Stimulated activated CD8-positive, alpha-beta memory T cell treated with anti-CD3 and anti-CD28 coated beads, Interleukin-12 subunit alpha, Interleukin-12 subunit beta, amount 100 ng/mL, for 24 hours (primary cell): ENCODE results near the gene FAM186B.

Experiments
- DNase-seq: peaks from one replicate; pipeline ENCODE4 v3.0.0-alpha.2; 2020; ENCODE audit errors: extremely low read depth

FAM186B gene

DNA sequence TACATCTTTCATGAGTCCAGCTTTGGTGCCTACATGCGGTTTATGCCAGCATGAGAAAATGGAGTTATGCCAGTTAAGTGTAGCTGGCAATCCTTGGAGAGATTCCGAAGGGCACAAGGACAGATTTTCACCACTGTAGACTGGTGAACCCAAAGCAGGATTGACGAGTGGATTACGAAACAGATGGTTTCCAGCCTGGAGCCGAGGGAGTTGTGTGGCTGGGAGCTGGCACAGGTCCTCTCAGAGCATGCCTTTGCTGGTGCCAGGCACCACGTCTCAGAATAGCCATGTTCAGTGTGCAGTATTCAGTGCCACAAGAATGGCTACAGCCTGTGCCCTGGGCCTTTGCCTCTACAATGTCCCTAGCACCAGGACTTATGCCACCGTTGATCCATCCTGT is 53.4 kb downstream of the FAM186B start:
- no peak for DNase-seq

DNA sequence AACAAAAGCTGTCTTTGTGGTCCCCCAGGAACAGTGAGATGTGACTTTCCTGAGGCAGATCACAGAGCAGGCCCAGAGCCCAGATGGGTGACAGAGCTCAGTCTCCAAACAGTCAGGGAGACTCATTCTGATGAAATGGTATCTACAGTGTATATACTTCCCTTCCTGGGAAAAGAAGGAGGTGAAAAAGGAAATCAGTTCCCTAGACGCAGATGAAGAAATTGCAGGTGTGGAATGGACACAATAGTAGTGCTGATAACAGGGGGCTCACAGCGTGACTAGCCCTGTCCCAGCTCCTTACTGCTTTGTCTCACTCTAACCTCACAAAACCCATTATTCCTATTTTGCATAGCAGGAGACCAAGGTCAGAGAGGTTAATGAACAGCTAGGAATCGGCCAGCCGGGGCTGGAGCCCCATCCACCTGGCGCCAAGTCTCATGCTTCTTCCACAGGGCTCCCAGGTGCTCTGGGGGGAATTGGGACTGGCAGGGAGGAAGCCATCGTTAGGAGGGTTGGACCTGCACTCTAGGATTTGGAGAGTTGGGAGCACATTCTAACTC is 54.7 kb downstream of the FAM186B start:
- DNase-seq = no peak

DNA sequence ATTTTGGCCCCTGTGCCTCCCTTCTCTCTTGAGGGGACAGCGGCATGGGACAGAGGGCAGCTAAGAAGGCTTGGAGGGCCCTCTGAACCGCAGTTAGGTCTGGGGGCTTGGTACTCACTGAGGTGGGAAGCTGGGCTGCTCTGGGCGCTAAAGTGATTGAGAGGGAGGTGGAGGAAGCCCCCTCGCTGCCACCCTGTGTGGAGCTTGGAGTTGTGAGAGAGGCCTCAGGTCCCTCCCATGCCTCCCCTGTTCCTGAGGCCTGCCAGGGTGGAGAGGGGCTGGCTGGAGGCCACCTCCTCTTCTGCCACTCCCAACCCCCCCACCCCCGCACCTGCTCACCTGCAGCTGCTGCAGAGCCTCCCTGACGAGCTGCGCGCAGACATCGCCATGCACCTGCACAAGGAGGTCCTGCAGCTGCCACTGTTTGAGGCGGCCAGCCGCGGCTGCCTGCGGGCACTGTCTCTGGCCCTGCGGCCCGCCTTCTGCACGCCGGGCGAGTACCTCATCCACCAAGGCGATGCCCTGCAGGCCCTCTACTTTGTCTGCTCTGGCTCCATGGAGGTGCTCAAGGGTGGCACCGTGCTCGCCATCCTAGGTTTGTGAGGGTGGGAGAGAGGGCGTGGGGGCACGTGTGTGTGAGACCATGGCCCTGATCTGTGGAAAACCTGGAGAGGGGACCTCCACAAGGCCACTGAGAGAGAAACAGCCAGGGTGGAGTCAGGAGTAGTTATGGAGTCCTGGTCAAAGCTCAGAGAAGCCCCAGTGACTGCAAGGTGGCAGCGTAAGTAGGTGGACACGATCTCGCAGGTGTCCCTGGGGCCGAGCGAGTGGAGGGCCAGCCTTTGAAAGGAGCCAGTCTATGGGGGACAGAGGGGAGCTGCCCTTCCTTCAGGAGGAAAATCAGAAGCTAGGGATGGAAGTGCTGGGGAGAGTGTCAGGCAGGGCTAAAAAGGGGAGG is 55.4 kb downstream of the FAM186B start:
- no peak for DNase-seq

DNA sequence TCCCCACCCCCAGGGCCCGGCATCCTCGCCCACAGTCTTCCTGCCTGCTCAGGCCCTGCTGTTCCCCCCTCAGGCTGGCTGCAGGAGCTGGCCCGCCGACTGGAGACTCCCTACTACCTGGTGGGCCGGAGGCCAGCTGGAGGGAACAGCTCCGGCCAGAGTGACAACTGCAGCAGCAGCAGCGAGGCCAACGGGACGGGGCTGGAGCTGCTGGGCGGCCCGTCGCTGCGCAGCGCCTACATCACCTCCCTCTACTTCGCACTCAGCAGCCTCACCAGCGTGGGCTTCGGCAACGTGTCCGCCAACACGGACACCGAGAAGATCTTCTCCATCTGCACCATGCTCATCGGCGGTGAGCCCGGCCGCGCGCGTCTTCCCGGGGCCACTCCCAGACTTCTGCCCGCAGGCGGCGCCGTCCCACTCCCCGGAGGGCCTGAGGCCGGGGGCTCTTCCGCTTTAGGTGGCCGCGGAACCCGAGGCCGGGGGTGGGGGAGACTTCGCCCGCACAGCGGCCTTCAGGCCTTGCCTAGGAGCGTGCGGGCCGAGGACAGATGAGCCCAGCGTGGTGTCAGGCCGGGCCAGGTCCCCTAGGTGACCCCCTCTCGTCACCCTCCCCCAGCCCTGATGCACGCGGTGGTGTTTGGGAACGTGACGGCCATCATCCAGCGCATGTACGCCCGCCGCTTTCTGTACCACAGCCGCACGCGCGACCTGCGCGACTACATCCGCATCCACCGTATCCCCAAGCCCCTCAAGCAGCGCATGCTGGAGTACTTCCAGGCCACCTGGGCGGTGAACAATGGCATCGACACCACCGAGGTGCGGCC is 56.4 kb downstream of the FAM186B start:
- no peak for DNase-seq

GRCh38 chr12:49548481-49548821 is 57.0 kb downstream of the FAM186B start:
- DNase-seq = no peak

- no peak for DNase-seq
These were observed 58.2 kb downstream of the FAM186B start for GRCh38 chr12:49547090-49547690.

- no peak for DNase-seq
These were observed 59.0 kb downstream of the FAM186B start for GRCh38 chr12:49546481-49546880.

- no peak for DNase-seq
These were observed 59.6 kb downstream of the FAM186B start for GRCh38 chr12:49545815-49546214.

- no peak for DNase-seq
These were observed 61.3 kb downstream of the FAM186B start for GRCh38 chr12:49543914-49544815.

DNA sequence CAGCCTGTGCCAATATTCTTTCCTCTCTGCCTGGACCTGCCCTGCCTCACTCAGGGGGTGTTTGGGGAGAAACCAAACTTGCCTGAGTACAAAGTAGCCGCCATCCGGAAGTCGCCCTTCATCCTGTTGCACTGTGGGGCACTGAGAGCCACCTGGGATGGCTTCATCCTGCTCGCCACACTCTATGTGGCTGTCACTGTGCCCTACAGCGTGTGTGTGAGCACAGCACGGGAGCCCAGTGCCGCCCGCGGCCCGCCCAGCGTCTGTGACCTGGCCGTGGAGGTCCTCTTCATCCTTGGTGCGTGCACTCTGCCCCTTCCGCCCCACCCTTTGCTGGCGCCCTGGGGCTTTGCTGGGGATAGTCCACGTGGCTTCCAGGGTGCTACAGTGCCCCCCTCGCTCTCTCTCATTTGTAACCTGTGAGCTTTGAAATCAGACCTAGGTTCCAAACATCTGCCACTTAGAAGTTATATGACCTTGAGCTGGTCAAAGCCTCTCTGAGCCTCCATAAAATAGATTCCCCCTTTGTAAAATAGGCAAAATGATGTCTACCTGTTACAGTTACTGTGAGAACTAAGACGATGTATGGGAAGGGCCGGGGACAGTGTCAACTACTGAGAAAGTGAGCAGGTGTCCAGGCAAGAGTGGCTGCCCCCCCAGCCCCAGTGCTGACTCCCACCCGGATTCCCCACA is 62.1 kb downstream of the FAM186B start:
- DNase-seq = no peak

DNA sequence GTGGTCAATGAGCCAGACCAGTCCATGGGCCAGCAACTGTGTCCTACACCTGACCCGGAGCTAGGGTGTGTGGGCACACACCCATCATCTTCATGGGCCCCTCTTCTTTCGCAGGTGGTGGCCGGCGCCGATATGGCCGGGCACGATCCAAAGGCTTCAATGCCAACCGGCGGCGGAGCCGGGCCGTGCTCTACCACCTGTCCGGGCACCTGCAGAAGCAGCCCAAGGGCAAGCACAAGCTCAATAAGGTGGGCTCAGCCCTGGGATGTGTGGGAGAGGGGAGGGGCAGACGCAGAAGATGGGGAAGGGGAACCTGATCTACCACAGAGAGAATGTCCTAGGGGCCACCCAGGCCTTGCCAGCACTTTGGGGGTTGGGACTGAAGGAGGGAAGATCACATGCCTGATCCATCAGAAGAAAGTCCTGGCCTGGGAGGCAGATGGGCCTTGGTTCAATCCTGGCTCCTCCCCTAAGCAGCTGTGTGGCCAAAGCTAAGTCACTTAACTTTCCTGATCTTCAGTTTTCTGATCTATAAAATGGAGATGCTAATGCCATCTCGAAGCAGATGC is 62.8 kb downstream of the FAM186B start:
- DNase-seq = no peak

GRCh38 chr12:49541911-49542505 is 63.4 kb downstream of the FAM186B start:
- no peak for DNase-seq

DNA sequence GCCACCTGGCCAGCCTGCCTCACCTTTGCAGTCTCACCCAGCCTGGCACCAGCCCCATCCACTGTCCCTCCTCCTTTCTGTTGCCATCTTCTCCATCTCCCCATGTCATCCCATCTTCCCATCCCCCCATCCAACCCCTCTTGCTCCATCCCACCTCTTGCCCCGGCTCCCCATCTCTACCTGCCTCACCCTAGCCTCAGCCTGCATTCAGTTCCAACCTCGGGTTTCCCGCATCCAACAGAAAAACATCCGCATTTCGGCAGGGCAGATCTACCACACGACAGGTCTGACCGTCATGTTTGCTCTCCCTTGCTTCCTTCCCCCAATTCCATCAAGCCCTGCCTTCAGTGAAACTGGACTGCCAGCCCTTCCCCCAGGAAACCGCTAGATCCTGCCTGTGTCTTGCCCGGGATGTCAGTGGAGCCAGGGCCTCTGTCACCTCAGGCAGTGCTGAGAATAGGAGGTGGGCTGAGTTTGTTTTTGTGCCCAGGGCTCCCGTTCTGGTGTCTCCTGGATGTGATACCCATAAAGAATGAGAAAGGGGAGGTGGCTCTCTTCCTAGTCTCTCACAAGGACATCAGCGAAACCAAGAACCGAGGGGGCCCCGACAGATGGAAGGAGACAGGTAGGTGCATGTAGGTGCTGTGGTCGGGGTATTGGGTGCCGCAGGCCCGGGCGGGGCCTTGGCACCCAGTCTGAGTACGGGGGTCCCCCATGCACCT is 64.1 kb downstream of the FAM186B start:
- no peak for DNase-seq

- DNase-seq = no peak
These were observed 65.0 kb downstream of the FAM186B start for GRCh38 chr12:49540229-49541139.

- DNase-seq = no peak
These were observed 65.8 kb downstream of the FAM186B start for GRCh38 chr12:49539406-49540228.

- DNase-seq = peak; percentile 71
These were observed 66.7 kb downstream of the FAM186B start, which contains the start of gene KCNH3 for GRCh38 chr12:49538510-49539403. Gene KCNH3, plus strand, starts transcription at chr12:49539030. Its CDS starts 387 bp downstream, at chr12:49539417.
